ENCODE measurements around the gene DAAM1. TPM values are rescaled to one million over a fixed set of nuclear protein-coding genes. Genes with fewer than 3 reads are reported as not detected.
A peak's percentile ranks its signal among the peaks of the same experiment; 100 is the strongest.

DAAM1 gene
- total RNA-seq, 1 experiment from 2014 or later: 0.27 TPM

DNA sequence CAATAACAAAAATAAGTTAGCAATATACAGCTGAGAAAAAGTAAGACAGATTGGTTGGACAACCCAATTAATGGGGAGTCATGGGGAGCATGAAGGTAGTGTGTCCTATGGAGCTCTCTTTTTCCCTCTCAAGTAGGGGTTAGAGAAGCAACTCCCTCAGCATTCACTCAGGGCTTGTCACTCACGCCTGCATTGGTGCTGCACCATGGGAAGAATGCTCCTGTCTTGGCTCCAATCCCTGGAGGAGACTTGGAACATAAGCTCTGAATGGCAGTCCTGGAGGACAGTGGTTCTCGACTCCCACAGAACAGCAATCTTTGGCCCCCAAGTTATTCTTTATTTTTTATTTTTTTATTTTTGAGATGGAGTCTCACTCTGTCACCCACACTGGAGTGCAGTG lies 113.8 kb downstream of the DAAM1 start:
- in situ Hi-C loops (cut with HindIII; ENCODE audit: low sequenced_read_pairs): no loop called here
- DNase-seq (ENCODE audit: low spot score): no peak

DNA sequence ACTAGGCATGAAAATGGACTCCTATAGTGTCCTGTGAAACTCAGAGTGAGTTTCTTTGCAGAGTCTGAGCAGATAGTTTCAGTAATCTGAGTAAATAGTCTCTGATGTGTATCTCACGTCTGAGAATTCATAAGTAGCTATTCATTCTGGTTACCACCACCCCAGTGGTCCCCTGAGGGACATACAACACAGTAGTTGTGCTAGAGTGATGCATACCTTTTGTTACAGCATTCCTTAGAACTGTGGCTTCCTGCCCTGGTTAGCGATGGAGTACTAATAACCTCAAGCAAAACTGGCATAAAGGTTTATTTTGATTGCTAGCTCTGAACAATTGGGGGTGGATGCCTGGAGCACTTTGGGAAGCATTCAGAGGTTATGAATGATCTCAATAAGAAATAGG lies 114.7 kb downstream of the DAAM1 start:
- in situ Hi-C loops (cut with HindIII; ENCODE audit: low sequenced_read_pairs): no loop called here
- no peak for DNase-seq (ENCODE audit: low spot score)

DNA sequence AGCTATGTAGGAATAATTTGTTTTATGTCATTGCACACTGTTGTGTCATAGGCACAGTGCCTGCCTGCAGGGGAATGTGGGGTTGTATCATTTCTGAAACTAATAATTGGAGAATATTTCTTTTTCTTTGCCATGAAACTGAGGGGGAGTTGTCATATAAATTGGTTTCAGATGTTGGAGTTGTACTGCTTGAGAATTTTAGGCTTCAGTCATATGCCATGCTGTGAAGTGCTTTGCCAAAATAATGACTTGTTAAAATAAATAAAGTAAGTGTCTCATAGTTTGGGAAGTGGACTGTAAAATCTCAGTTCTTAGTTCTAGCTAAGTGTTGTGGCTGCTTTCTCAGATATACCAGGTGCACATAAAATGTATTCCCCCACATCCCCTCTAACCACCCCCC lies 116.8 kb downstream of the DAAM1 start:
- in situ Hi-C loops (cut with HindIII; ENCODE audit: low sequenced_read_pairs): no loop called here
- no peak for DNase-seq (ENCODE audit: low spot score)

DNA sequence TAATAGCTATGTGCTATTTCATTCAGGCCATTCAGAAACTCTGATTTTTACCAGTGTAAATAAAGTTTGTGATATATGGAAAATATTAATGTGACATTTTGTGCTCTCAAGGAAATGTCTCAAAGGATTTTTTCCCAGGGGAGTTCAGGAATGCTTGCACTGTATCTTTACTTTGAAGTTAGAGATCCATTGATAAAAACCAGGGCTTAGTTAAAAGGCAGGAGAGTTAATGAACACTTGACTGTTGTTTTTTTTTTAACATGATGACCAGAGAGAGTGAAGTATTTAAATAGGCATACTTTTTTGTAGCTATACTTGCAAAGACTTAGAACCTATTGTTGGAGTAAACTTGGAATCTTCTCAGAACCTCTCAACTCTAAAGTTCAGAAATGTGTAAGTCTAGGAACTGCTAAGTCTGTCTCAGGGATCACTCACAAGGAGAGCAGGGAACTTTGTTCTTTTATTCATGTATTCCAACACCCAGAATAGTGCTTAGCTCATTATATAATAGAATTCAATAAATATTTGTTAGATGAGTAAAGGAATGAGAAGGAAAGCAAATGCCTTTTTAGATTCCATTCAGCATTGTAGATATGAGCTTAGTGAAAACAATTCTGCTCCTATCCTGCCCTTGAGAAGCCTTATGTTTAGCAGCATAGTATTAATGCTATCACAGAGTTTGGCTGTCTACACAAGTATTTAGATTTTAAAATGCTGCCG lies 117.5 kb downstream of the DAAM1 start:
- in situ Hi-C loops (cut with HindIII; ENCODE audit: low sequenced_read_pairs): no loop called here
- no peak for DNase-seq (ENCODE audit: low spot score)

DNA sequence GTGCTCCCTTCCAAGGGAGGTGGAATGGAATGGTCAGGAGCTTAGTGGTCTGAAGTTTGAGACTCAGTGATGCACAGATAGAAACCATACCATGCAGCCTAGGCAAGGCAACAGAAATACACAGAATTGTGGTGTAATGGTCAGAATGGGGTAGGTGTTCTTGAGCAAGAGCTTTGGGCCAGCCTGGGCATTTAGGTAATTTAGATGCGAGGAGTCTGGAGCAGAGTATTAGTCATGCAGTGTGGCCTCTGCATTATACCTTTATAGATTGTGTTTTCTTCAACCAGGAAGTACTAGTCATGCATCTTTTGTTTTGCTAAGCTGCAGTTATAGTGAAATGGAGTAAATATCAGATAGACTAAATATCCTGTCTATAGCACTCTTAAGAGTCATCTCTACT lies 118.3 kb downstream of the DAAM1 start:
- no peak for DNase-seq (ENCODE audit: low spot score)
- in situ Hi-C loops (cut with HindIII; ENCODE audit: low sequenced_read_pairs): no loop called here

DNA sequence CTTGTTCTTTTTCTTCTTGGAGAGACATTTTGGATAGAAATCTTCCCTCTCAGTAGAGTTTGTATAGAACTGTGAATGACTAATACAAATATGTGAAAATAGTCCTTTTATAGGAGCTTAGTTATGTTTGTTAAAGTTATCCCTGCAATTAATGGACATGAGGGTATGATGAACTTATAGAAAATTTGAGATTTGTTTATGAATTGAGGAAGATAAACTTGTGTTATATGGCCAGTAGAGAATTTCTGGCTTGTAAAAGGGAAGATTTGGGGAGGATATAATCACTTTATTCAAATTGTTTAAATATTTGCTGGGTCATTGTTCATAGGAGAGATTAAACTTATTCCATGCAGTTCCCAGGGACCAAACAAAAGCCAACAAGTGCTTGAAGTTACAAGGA lies 119.6 kb downstream of the DAAM1 start:
- in situ Hi-C loops (cut with HindIII; ENCODE audit: low sequenced_read_pairs): no loop called here
- no peak for DNase-seq (ENCODE audit: low spot score)

DNA sequence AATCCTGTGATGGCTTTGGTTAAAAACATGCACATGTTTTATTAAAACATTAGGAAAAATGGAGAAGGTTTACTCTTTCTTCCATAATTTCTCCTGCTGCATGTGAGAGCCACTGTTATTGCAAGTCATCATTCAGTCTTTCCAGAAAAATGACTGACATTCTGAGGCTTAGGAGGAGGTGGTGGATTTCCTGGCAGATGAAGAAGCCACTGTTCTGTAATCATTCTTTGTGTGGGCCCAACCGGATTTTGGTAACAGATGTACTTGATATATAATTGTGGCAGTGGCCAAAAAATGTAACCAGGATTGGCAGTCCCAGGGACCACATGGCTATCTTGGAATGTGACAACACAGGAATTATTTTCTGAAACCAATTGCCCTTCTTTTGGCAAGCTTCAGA lies 120.2 kb downstream of the DAAM1 start:
- peak; percentile 80 for DNase-seq (ENCODE audit: low spot score)
- in situ Hi-C loops (cut with HindIII; ENCODE audit: low sequenced_read_pairs): no loop called here

DNA sequence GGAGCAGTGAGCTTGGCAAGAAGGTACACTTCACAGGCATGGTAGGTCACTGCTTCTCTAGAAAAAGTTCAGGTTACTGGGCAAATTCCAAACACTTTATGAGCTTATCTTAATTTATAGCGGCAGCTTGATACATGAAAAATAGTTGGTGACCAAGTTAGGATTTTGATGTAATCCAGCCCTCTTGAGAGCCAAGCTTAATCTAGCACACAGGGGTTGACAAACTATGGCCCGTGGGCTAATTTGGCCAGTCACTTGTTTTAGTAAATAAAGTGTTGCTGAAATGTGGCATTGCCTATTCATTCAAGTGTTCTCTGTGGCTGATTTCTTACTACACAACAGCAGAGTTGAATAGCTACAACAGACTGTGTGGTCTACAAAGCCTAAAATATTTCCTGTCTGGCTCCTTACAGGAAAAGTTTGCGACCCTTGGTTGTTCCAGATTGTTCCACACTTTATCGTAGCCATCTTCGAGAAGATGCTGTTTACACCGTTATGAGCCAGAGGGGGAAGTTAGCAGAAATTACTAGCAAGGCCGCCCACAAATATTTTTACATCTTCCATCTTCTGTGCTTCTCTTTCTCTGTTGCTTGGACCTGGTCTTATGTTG lies 120.9 kb downstream of the DAAM1 start:
- DNase-seq (ENCODE audit: low spot score): no peak
- in situ Hi-C loops (cut with HindIII; ENCODE audit: low sequenced_read_pairs): no loop called here

DNA sequence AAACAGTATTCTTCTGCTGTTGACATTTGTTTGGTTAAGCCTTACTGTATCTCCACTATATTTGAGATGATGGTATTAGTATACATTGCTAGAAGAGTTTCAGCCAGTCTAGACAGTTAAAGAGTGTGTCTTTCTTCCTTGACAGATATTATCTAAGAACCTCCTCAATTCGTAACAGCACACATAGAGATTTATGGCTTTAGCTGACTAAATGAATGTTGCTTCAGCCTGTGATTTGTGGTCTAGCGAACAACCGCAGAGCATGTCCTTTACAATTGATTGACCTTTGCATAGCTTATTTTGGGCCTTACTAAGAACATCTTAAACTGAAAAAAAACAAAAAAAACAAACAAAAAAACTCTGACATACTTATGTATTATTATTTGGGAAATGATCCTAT lies 122.2 kb downstream of the DAAM1 start:
- no peak for DNase-seq (ENCODE audit: low spot score)
- in situ Hi-C loops (cut with HindIII; ENCODE audit: low sequenced_read_pairs): no loop called here

DNA sequence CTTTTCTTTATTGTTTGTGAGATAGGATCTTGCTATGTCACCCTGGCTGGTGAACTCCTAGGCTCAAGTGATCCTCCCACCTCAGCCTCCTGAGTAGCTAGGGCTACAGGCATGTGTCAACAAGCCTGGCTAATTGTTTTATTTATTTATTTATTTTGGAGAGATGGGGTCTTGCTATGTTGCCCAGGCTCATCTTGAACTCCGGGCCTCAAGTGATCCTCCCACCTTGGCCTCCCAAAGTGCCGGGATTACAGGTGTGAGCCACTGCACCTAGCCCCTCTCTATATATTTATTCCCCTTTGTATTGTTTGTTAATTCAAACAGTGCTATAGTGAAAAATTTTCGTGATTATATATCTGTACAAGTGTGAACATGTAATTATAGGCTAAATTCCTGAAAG lies 123.3 kb downstream of the DAAM1 start:
- in situ Hi-C loops (cut with HindIII; ENCODE audit: low sequenced_read_pairs): no loop called here

DNA sequence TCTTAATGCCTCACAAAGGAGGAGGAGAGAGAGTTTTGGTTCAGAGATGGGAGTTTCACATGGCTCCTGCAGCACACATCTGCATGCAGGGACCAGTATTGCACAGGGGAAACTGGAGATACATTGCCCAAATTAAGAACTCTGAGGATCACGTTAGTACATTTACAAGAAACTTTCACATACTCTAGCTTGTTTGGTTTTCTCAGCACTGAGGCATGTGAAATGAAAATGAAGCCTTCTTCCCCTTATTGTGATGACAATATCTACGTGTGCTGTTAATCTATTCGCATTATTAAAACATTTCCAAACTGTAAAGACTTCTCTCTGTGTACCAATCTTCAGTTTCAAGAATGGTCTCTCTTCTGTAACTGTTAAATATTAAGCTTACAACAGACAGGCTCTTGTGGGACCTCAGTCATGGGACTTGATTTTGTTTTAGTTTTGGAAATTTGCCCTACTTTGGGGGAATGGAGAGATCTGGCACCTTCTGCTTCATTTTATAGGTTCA lies 124.7 kb downstream of the DAAM1 start:
- in situ Hi-C loops (cut with HindIII; ENCODE audit: low sequenced_read_pairs): no loop called here
- DNase-seq (ENCODE audit: low spot score): no peak

More for the DNA sequence above, 123.3 kb downstream of the DAAM1 start:
- DNase-seq (ENCODE audit: low spot score): no peak

DNA sequence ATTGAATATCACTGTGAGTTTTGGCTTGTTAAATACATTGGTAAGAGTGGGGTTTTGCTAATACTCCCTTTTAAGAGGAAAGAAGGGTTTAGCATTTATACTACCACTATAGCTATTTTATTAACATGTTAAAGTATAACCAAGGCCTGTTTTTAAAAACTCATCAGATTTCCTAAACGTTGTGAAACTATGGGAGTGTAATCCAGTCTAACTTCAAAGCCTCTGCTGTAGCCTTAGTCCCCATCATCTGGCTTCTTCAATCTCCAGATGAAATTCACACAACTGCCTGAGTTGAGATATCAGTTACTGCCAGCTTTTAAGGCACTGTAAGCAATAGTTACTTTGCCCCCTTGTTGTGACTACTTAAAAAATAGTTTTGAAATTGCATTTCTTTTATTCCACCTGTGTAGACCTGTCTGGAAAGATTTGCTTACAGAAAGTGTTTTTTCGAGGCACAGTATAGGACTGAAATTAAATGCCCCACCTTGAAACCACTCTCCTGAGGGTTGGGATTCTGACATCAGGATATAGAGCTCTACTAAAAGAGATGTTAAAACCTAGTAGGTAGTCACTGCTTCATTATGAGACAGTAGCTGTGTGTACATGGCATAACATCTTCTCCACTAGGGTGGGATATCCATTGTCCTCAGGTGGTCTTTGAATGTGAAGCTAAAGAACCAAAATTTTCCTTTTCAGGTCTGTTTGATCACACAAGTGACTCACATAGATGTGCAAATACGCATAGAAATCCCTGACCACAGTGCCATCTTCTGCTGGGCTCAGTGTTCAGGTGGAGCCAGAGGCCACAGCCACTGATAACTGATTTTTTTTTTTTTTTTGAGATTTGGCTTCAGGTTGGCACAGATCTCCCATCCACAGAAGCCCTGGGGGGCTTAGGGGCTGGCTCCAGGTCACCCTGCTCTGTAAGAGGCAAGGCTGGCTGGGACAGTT lies 125.5 kb downstream of the DAAM1 start:
- no peak for DNase-seq (ENCODE audit: low spot score)
- in situ Hi-C loops (cut with HindIII; ENCODE audit: low sequenced_read_pairs): no loop called here

DNA sequence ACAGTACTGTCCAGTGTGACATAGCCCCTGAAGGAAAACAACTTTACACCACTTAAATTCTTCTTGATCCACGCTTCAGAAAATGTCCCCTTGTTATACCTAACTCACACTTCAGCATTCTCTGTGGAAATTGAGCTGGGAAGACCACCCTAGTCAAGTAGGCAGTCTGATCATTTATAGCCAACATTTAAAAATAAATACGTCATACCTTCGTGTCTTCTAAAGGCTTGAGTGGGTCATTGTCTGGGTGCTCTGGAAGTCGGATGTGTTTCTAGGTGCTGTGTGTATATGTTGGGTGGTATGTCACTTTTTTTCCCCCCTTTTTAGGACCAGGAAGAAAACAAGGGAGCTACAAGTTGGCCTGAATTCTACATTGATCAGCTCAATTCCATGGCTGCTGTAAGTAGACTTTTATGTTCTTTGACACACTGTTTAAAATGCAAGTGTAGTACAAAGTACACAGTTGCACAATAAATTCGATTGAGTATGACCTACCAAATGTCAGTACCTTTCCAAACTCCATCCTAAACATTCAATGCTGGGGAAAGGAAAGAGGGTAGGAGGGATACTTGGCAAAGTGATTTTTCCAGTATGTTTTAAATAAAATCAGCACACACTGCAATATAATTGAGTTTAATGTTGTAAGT lies 126.6 kb downstream of the DAAM1 start:
- DNase-seq (ENCODE audit: low spot score): no peak
- in situ Hi-C loops (cut with HindIII; ENCODE audit: low sequenced_read_pairs): no loop called here

DNA sequence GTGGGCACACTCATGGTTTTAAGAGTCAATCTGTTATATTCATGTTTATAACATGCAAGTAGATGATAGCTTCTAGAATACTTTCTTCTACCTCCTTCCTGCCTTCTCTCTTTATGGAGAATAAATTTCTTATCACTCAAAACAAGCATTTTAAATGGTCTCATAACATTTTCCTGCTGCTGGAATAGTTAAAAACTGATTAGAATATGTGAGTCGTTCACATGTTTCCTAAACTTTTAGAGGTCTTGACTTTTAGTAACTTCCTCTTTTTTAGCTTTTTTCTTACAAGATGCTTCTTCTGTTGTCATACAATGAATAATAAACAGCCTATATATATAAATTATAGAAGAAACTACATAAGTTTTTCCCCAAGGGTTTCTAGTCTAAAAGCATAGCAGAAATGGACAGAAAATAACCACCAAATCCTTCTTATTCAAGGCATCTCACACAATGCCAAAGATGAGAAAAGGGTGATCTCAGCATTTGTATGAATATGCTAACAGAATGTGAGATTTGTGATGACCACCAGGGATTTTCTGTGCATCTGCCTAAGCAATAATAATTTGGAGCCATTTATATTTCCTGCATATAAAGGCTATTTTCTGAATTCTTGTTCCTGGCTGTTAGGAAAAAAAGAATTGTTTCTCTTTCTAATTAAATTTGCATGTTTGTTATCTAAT lies 127.8 kb downstream of the DAAM1 start:
- in situ Hi-C loops (cut with HindIII; ENCODE audit: low sequenced_read_pairs): no loop called here
- no peak for DNase-seq (ENCODE audit: low spot score)

DNA sequence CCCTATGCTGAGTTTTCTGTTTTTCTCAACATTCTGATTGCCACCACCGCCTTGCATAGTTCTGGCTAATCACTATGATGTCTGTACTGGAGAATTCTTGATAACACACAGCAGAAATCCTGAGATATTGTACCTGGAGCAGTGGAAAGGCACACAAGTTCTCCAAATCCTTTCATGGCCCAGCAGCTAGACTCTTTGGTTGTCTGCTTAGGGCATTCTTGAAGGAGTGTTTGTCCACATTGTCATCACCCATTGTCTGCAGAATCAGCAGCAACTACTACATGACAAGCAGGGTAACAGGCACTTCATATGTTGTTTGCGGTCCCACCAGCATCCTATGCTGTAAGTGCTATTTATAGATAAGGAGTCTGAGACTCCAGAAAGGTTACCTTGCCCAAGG lies 128.9 kb downstream of the DAAM1 start:
- in situ Hi-C loops (cut with HindIII; ENCODE audit: low sequenced_read_pairs): no loop called here
- no peak for DNase-seq (ENCODE audit: low spot score)

DNA sequence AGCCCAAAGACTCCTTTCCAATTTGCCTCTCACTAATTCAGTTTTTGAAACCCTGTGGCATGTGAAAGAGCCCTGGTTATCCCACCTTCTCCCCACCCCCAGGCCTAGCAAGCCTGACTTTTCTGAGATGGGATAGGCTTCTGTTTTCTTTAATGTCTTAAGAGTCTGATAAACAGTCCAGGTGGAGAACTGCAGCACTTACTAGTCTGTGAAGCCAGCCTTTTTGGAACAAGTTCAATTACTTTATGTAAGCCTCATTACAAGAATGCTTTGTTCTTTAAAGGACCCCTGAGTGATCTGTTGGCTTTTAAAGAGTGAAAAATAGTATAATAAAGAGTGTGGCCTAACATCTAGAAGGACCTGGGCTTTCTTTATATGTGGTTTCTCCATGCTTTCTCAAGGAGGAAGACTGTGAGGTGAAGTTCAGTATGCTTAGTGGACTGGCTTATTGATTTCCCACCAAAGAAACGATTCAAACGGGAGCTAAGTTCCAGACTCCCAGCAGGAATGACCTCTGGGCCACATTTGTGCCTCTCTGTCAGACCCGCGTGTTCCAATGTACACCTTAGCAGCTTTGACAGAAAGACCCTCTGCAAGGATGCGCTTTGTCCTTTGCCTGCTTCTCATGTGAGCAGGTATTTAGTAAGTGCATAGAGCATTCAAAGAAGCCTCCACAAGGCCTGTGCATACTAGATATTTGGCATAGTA lies 129.5 kb downstream of the DAAM1 start:
- in situ Hi-C loops (cut with HindIII; ENCODE audit: low sequenced_read_pairs): no loop called here
- DNase-seq (ENCODE audit: low spot score): peak; percentile 39

DNA sequence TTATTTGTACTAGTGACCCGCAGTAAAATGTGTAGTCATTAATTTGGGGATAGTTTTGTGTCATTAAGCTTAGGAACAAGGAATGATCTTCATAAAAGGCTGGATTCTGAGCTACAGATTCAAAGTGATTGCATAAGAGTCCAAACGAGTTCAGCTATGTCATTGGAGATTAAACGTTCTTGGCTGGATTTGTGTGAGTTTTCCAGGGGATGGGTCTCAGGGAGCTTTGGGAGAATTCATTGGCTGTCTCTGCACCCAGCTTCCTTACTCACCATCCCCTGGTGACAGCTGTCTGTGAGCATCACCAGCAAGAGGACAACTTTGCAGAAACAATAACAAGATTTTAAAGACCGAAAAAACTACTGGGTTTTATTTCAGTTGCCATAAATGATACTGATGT lies 130.4 kb downstream of the DAAM1 start:
- no peak for DNase-seq (ENCODE audit: low spot score)
- in situ Hi-C loops (cut with HindIII; ENCODE audit: low sequenced_read_pairs): no loop called here

DNA sequence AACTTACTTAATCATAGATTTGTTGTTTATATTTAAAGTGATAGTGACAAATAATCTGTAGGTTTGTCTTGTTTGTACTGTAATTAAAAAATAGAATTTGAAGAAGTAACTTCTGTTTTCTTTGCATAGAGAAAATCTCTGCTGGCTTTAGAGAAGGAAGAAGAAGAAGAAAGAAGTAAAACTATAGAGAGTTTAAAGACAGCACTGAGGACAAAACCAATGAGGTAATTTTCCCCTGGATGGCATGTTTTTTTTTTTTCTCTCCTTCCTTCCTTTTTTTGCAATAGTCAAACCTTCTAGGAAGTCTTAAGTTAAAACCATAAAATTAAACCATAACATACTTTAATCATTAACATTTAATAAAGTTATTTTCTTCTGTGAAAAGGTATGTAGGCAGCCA lies 131.9 kb downstream of the DAAM1 start:
- no peak for DNase-seq (ENCODE audit: low spot score)
- in situ Hi-C loops (cut with HindIII; ENCODE audit: low sequenced_read_pairs): no loop called here
